SK-N-SH treated with all-trans-retinoic acid at 6 μM for 48 hours (cell line): ENCODE measurements around the gene KRT71.

Experiments used
- ARNTL ChIP-seq: fragments of 450-650 bp; formaldehyde crosslinking; IDR thresholded peaks from 2 replicates; pipeline ENCODE4 v1.5.0; 2020; ENCODE audit warnings: low read depth, mild to moderate bottlenecking, moderate library complexity, borderline replicate concordance
- CSDC2 ChIP-seq: fragments of 250-450 bp; sonication (Bioruptor Pico); IDR thresholded peaks from 2 replicates; pipeline ENCODE4 v1.5.0; 2020; ENCODE audit warnings: mild to moderate bottlenecking, moderate library complexity
- RARB ChIP-seq: fragments of 250-450 bp; sonication (Bioruptor Pico); IDR thresholded peaks from 2 replicates; pipeline ENCODE4 v1.8.0; 2021; ENCODE audit warnings: mild to moderate bottlenecking, moderate library complexity
- TCF4 ChIP-seq: fragments of 250-450 bp; sonication (Bioruptor Pico); IDR thresholded peaks from 2 replicates; pipeline ENCODE4 v1.8.0; 2021; ENCODE audit warnings: mild to moderate bottlenecking, moderate library complexity, borderline replicate concordance
- ZC3H10 ChIP-seq: fragments of 250-450 bp; sonication (Bioruptor Pico); IDR thresholded peaks from 2 replicates; pipeline ENCODE4 v1.5.1; 2021; ENCODE audit warnings: mild to moderate bottlenecking, moderate library complexity
- ZFP3 ChIP-seq: fragments of 250-450 bp; sonication (Bioruptor Pico); IDR thresholded peaks from 2 replicates; pipeline ENCODE4 v1.5.0; 2020; ENCODE audit warnings: mild to moderate bottlenecking, moderate library complexity
- ZNF565 ChIP-seq: fragments of 450-650 bp; formaldehyde crosslinking; conservative IDR thresholded peaks from 2 replicates; pipeline ENCODE4 v1.5.0; 2020; ENCODE audit warnings: low read depth, mild to moderate bottlenecking, moderate library complexity
- ZNF8 ChIP-seq: fragments of 450-650 bp; formaldehyde crosslinking; IDR thresholded peaks from 2 replicates; pipeline ENCODE4 v1.5.0; 2020; ENCODE audit warnings: mild to moderate bottlenecking, moderate library complexity
- TF ChIP-seq, protein P1 (sequence below): fragments of 250-450 bp; sonication (Bioruptor Pico); IDR thresholded peaks from 2 replicates; pipeline ENCODE4 v1.8.0; 2020; ENCODE audit warnings: mild to moderate bottlenecking, moderate library complexity, borderline replicate concordance

- TF ChIP-seq, protein P1, sequence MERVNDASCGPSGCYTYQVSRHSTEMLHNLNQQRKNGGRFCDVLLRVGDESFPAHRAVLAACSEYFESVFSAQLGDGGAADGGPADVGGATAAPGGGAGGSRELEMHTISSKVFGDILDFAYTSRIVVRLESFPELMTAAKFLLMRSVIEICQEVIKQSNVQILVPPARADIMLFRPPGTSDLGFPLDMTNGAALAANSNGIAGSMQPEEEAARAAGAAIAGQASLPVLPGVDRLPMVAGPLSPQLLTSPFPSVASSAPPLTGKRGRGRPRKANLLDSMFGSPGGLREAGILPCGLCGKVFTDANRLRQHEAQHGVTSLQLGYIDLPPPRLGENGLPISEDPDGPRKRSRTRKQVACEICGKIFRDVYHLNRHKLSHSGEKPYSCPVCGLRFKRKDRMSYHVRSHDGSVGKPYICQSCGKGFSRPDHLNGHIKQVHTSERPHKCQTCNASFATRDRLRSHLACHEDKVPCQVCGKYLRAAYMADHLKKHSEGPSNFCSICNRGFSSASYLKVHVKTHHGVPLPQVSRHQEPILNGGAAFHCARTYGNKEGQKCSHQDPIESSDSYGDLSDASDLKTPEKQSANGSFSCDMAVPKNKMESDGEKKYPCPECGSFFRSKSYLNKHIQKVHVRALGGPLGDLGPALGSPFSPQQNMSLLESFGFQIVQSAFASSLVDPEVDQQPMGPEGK = no peak
- no peak for TF ChIP-seq CSDC2
- no peak for TF ChIP-seq ARNTL (CRISPR knock-in tag)
- TF ChIP-seq ZNF565 (CRISPR knock-in tag) = no peak
- TF ChIP-seq ZNF8 (CRISPR knock-in tag) = no peak
- no peak for TF ChIP-seq ZC3H10 (CRISPR knock-in tag)
- TF ChIP-seq ZFP3 = no peak
- no peak for TF ChIP-seq TCF4 (CRISPR knock-in tag)
- no peak for TF ChIP-seq RARB (CRISPR knock-in tag)
Measured at GRCh38 chr12:52559979-52560378, 7.0 kb upstream of the KRT71 start.
